Head of caudate nucleus (tissue), 42 donors: ENCODE results near the gene PES1.

Experiments
- DNase-seq, 42 donors: peaks; one replicate each; pipeline versions ENCODE4 v3.0.0 to v3.0.0-alpha.2; 2020 to 2021; ENCODE audit warnings: mixed read lengths in 7 of 42
- intact Hi-C: fragments of 100-400 bp; cut with DNase I; formaldehyde crosslinking; loops from one replicate; pipeline ENCODE4 v1.15.0; 2022

Gene PES1

GRCh38 chr22:30535182-30535581, 56.5 kb downstream of the PES1 start:
- DNase-seq, result no peak
- intact Hi-C loops, result no loop called here

GRCh38 chr22:30531651-30532608, 59.8 kb downstream of the PES1 start:
- no peak for DNase-seq
- intact Hi-C loops, result no loop called here

GRCh38 chr22:30526656-30527055, 65.1 kb downstream of the PES1 start:
- intact Hi-C loops, result no loop called here
- no peak for DNase-seq
